Muscle of leg (tissue), 11 donors: ENCODE results near the gene INHBE. TPM values are rescaled to one million over a fixed set of nuclear protein-coding genes. Genes with fewer than 3 reads are reported as not detected.

Experiments used
- DNase-seq: peaks from one replicate; pipeline ENCODE4 v3.0.0; 2013
- H3K27ac ChIP-seq: one replicate; pipeline ENCODE4 v1.5.1; 2013; ENCODE audit warnings: mild to moderate bottlenecking, low read length, control low read depth
- H3K27me3 ChIP-seq: one replicate; pipeline ENCODE4 v1.6.1; 2013; ENCODE audit warnings: low read length; ENCODE audit not compliant: control insufficient read depth, insufficient read depth
- H3K36me3 ChIP-seq: one replicate; pipeline ENCODE4 v1.6.1; 2013; ENCODE audit warnings: low read length; ENCODE audit not compliant: control insufficient read depth, insufficient read depth
- H3K4me1 ChIP-seq: one replicate; pipeline ENCODE4 v1.6.1; 2013; ENCODE audit warnings: low read length; ENCODE audit not compliant: control insufficient read depth, insufficient read depth
- H3K4me3 ChIP-seq: one replicate; pipeline ENCODE4 v1.5.1; 2013; ENCODE audit warnings: low read length, control low read depth
- H3K9me3 ChIP-seq: replicated peaks from 2 replicates; pipeline ENCODE4 v1.6.1; 2013; ENCODE audit warnings: low read depth, low read length; ENCODE audit not compliant: control insufficient read depth
- WGBS: methylation state at CpG from one replicate; pipeline ENCODE4 v1.1.5; 2013; ENCODE audit warnings: missing lambda C conversion rate; ENCODE audit not compliant: insufficient coverage; 5-methylcytosine and 5-hydroxymethylcytosine counted together
- polyA plus RNA-seq, 8 donors: library from polyadenylated mRNA; unstranded; fragments of 120-200 nt; gene quantifications; one replicate each; pipeline versions ENCODE4 v1.2.1 to v1.2.3, GENCODE V29; 2013; ENCODE audit warnings: inconsistent platforms in 1 of 8, low replicate concordance in 1 of 8; ENCODE audit not compliant: insufficient read length in 8 of 8, insufficient read depth in 1 of 8
- total RNA-seq: library from RNA; stranded (reverse); fragments of 120-200 nt; gene quantifications from one replicate; pipeline ENCODE4 v1.2.4, GENCODE V29; 2013

Gene INHBE
- total and polyA plus RNA-seq, 9 donors, result 1.4 to 2.9 (median 1.9) TPM

DNA sequence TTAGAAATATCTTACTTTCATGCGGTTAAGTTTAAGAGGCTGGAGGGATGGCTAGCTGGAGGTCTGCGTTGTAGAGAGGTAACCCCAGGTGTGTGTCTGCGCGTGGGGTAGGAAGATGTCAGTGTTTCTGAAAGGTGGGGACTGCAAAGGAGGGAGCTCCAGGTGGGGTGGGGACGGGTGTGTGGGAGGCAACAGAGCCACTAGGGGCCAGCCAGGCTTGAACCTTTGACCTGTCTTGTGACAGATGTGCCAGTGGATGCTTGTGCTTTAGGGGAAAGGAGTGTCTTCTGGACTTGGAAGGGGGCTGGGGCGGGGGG is 5.3 kb downstream of the INHBE start:
- H3K36me3 ChIP-seq, result peaks cover 6% of the 10 kb centered on the region
- WGBS, result 0% methylated on average over 6 of the region's 6 CpGs
- H3K27ac ChIP-seq, result peak overlapping the region; percentile 64
- H3K9me3 ChIP-seq, result no peaks in the 10 kb centered on the region
- peaks cover 22% of the 10 kb centered on the region for H3K27me3 ChIP-seq
- H3K4me3 ChIP-seq, result peak overlapping the region; percentile 62
- H3K4me1 ChIP-seq, result peaks cover 53% of the 10 kb centered on the region
- DNase-seq, result peak; percentile 28

- peak; percentile 44 for DNase-seq
- H3K36me3 ChIP-seq, result peaks cover 8% of the 10 kb centered on the region
- WGBS, result 0% methylated on average over 12 of the region's 19 CpGs
- peak overlapping the region; percentile 64 for H3K27ac ChIP-seq
- peak overlapping the region; percentile 62 for H3K4me3 ChIP-seq
- peaks cover 22% of the 10 kb centered on the region for H3K27me3 ChIP-seq
- H3K9me3 ChIP-seq, result no peaks in the 10 kb centered on the region
- H3K4me1 ChIP-seq, result peaks cover 49% of the 10 kb centered on the region
These were observed 5.8 kb downstream of the INHBE start for GRCh38 chr12:57460841-57461275.

GRCh38 chr12:57461276-57461916 is 6.3 kb downstream of the INHBE start:
- peak overlapping the region; percentile 91 for H3K27ac ChIP-seq

GRCh38 chr12:57461917-57462250 is 6.8 kb downstream of the INHBE start:
- DNase-seq, result no peak
- Histone ChIP-seq H3K27me3 (peaks cover 22% of the 10 kb centered on the region), H3K27ac (peak overlapping the region; percentile 91), H3K4me1 (peaks cover 39% of the 10 kb centered on the region), H3K9me3 (no peaks in the 10 kb centered on the region), H3K4me3 (peak overlapping the region; percentile 62), H3K36me3 (peaks cover 10% of the 10 kb centered on the region)
- no CpG with 5 or more reads among the region's 9 CpGs for WGBS

More at GRCh38 chr12:57461276-57461916, 6.3 kb downstream of the INHBE start:
- peaks cover 44% of the 10 kb centered on the region for H3K4me1 ChIP-seq
- no peaks in the 10 kb centered on the region for H3K9me3 ChIP-seq
- H3K27me3 ChIP-seq, result peaks cover 22% of the 10 kb centered on the region
- H3K4me3 ChIP-seq, result peak overlapping the region; percentile 62
- H3K36me3 ChIP-seq, result peaks cover 10% of the 10 kb centered on the region
- DNase-seq, result peak; percentile 88
- WGBS, result 0% methylated on average over 14 of the region's 32 CpGs

DNA sequence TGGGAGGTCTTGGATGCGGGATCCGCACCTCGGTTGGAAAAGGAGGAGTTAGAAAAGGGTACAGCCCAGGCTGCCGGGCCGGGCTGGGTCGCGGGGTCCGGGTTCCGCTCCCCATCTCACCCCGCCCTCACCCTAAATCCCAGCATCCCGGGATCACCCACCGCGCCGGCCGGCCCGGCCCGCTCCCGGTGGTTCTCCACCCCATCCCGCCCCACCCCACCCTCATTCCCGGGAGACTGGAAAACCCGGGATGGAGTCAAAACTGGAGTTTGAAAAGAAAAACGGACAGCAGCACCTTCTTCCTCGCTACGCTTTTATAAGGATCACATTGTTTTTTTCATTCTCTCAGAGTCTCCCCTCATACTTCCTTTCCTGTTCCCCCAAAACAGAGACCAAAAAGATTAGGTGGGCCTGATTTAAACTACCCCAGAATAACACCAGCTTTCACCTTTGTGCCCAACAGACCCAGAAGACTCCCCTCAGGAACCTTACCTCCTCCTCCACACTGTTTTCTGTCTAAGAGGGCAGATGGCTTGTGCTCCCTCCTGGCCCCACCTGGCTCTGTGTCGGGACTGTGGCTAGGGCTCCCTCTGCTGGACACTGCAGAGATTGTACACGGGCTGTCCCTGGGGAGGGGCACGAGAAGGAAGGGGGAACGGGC is 7.3 kb downstream of the INHBE start:
- 0% methylated on average over 19 of the region's 28 CpGs for WGBS
- H3K9me3 ChIP-seq, result no peaks in the 10 kb centered on the region
- H3K36me3 ChIP-seq, result peaks cover 10% of the 10 kb centered on the region
- peak; percentile 95 for DNase-seq
- H3K27ac ChIP-seq, result peak overlapping the region; percentile 91
- peaks cover 22% of the 10 kb centered on the region for H3K27me3 ChIP-seq
- peaks cover 39% of the 10 kb centered on the region for H3K4me1 ChIP-seq
- H3K4me3 ChIP-seq, result peak overlapping the region; percentile 62

GRCh38 chr12:57462912-57463253 is 7.8 kb downstream of the INHBE start:
- Histone ChIP-seq H3K4me3 (no peak overlapping the region), H3K27me3 (peaks cover 22% of the 10 kb centered on the region), H3K36me3 (peaks cover 15% of the 10 kb centered on the region), H3K4me1 (peaks cover 39% of the 10 kb centered on the region), H3K27ac (no peak overlapping the region), H3K9me3 (no peaks in the 10 kb centered on the region)
- WGBS, result 63% methylated on average over 2 of the region's 5 CpGs
- DNase-seq, result no peak

DNA sequence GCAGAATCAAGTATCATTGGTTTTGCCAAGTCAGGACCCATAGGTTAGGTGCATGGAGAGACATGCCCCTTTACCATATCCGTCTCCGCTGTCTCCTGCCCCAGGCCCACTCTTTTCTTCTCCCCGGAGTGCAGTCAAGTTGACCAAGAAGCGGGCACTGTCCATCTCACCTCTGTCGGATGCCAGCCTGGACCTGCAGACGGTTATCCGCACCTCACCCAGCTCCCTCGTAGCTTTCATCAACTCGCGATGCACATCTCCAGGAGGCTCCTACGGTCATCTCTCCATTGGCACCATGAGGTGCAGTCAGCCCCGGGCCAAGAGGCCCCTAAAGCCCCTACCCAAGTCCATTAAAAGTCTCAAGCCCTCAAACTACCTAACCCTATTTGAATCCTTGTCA is 9.5 kb downstream of the INHBE start:
- 92% methylated on average over 12 of the region's 12 CpGs for WGBS
- H3K4me1 ChIP-seq, result peaks cover 33% of the 10 kb centered on the region
- H3K9me3 ChIP-seq, result no peaks in the 10 kb centered on the region
- H3K4me3 ChIP-seq, result no peak overlapping the region
- peaks cover 24% of the 10 kb centered on the region for H3K27me3 ChIP-seq
- no peak overlapping the region for H3K27ac ChIP-seq
- H3K36me3 ChIP-seq, result peaks cover 23% of the 10 kb centered on the region
- DNase-seq, result no peak

DNA sequence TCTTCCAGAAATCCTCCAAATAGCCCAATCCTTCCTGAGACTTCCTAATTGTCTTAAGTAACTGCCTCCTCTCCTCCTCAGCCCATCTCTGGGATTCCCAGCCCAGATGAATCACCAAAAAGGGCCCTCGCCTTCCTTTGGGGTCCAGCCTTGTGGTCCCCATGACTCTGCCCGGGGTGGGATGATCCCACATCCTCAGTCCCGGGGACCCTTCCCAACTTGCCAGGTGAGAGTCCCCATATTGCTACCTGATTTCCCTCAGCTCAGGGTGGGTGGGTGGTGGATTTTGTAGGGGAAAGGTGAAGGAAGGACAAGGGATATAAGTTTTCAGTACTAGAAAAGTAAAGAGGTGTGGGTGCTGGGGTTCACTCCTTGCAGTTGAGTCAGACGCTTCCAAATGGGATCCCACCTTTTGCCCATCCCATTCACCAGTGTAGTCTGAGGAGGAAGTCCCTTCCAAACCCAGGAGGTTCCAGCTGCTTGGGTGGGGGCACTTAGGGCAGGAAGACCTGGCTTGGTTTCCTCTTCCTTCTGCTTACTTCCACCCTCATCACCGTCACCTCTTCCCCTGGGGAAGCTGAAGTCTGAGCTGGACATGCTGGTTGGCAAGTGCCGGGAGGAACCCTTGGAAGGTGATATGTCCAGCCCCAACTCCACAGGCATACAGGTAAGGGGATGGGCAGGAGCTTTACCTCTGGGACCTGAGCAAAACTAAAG is 10.1 kb downstream of the INHBE start:
- Histone ChIP-seq H3K27me3 (peaks cover 24% of the 10 kb centered on the region), H3K4me1 (peaks cover 32% of the 10 kb centered on the region), H3K9me3 (no peaks in the 10 kb centered on the region), H3K27ac (no peak overlapping the region), H3K36me3 (peaks cover 24% of the 10 kb centered on the region), H3K4me3 (no peak overlapping the region)
- DNase-seq, result no peak
- WGBS, result 100% methylated on average over 1 of the region's 6 CpGs

DNA sequence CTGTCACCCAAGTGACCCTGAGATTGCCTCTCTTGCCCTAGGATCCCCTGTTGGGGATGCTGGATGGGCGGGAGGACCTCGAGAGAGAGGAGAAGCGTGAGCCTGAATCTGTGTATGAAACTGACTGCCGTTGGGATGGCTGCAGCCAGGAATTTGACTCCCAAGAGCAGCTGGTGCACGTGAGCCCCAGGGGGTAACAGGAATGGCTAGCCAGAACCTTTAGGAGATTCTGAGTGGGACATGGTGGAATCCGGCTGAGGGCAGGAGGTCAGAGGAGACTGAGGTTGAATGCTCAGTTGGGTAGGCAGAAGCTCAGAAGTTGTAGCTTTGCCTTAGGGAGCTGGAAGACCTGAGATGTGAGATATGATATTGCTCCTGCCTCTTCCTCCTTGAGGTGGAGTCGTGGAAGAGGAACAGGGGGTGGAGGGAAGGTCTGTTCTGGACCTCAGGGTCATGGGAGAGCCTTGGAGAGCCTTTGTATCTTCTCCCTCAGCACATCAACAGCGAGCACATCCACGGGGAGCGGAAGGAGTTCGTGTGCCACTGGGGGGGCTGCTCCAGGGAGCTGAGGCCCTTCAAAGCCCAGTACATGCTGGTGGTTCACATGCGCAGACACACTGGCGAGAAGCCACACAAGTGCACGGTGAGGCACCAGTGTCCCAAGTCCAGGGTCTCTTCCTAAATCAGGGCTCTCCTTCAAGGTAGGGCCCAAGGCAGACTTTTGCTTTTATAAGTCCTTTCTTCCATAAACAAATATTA is 10.8 kb downstream of the INHBE start:
- no peaks in the 10 kb centered on the region for H3K9me3 ChIP-seq
- no peak for DNase-seq
- H3K4me3 ChIP-seq, result no peak overlapping the region
- peaks cover 25% of the 10 kb centered on the region for H3K4me1 ChIP-seq
- peaks cover 27% of the 10 kb centered on the region for H3K36me3 ChIP-seq
- 81% methylated on average over 11 of the region's 14 CpGs for WGBS
- peaks cover 16% of the 10 kb centered on the region for H3K27me3 ChIP-seq
- no peak overlapping the region for H3K27ac ChIP-seq
